ENCODE data around the gene OR14C36. TPM values are rescaled to one million over a fixed set of nuclear protein-coding genes. Genes with fewer than 3 reads are reported as not detected.

The OR14C36 gene
- total and polyA plus RNA-seq, 2 of the 13 experiments (the other 11 are each of a cell fraction or from before 2014, with no cell fraction given): not detected

DNA sequence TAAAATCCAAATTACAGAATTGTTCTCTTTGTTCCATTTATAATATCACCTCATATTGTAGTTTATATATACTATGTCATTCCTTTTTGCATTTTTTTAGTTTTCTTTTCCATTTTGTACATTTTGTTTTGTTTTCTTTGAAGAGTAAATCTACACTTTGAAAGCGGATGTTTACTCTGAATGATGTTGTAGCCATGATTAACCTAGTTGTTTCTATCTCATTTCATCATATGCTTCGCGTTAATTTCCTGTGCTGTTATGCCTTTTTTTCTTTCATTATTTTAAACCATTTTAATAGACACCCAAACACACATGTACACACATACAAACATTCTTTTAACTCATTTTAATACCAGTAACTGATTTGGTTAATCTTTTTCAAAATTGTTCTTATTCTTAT, 32.3 kb downstream of the OR14C36 start:
- Histone ChIP-seq H3K4me3 (replicated peaks in 1 of 3; ENCODE audit: insufficient read depth in 1 of 3, low read depth in 2 of 3, low read length in 3 of 3) (no peak overlapping the region), H3K27me3 (ENCODE audit: control insufficient read depth in 1 of 2, insufficient read depth in 2 of 2, low read length in 2 of 2) (no peaks in the 10 kb centered on the region), H3K79me2 (ENCODE audit: insufficient read depth, low read length) (no peaks in the 10 kb centered on the region), H3K4me2 (ENCODE audit: low read depth, low read length) (no peak overlapping the region), H3K9ac (ENCODE audit: insufficient read depth, low read depth, low read length) (no peak overlapping the region), H2AFZ (ENCODE audit: low read length) (no peak overlapping the region), H3K9me3 (ENCODE audit: low read length) (peaks cover 12% of the 10 kb centered on the region), H3K27ac (ENCODE audit: extremely low read length, insufficient read depth, low read length) (no peak overlapping the region), H4K20me1 (ENCODE audit: insufficient read depth, low read length) (no peaks in the 10 kb centered on the region), H3K4me1 (ENCODE audit: insufficient read depth, low read length) (no peaks in the 10 kb centered on the region), H3K36me3 (replicated peaks in 1 of 2; ENCODE audit: control insufficient read depth in 1 of 2, insufficient read depth in 2 of 2, low read length in 2 of 2) (no peaks in the 10 kb centered on the region)
- FAIRE-seq: no peak
- CTCF ChIA-PET (ENCODE audit: low intra/inter-chr PET ratio, low total read pairs): no interaction called here
- in situ Hi-C loops (cut with HindIII; ENCODE audit: extremely low pct_ligation_motif_present, low pct_unique_long_range_greater_than_20kb) (no loop called here), intact Hi-C loops (cut with micrococcal nuclease; ENCODE audit: unreplicated experiment) (no loop called here)
- BruUV-seq (replicated peaks): no TSS peak
- ATAC-seq: no peak
- DNase-seq (ENCODE audit: low spot score): no peak
- WGBS (ENCODE audit: low lambda C conversion rate): under 1% methylated on average over 3 of the region's 3 CpGs
- POLR2A ChIA-PET: no interaction called here
- TF ChIP-seq ZNF44 (CRISPR knock-in tag; IDR thresholded peaks at IDR 0.05) (no peak), RBM39 (IDR thresholded peaks at IDR 0.05; ENCODE audit: low read depth, low read length, poor library complexity, severe bottlenecking) (no peak), ZNF740 (CRISPR knock-in tag; IDR thresholded peaks at IDR 0.05) (no peak), U2AF1 (optimal IDR thresholded peaks at IDR 0.05; ENCODE audit: low read depth, low read length) (no peak), ZNF75D (CRISPR knock-in tag; IDR thresholded peaks at IDR 0.05; ENCODE audit: borderline replicate concordance) (no peak)

DNA sequence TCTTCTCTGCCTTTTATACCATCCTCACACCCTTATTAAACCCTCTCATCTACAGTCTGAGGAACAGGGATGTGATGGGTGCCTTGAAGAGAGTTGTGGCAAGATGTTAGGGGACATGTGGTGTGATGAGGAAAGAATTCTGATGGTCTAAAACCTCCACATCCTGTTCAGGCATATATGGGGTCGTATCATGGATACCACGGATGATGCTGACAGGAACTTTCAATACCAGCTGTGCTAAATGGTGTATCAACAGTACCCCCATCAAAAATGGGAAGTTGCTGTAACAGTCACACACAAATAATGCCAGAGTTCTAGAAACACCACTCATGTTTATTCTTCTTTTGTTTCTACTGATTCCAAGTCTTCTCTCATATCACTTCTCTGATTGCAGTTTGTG, 39.9 kb downstream of the OR14C36 start:
- TF ChIP-seq TFDP1 (CRISPR knock-in tag; IDR thresholded peaks at IDR 0.05; ENCODE audit: borderline replicate concordance) (no peak), E2F1 (CRISPR knock-in tag; IDR thresholded peaks at IDR 0.05) (no peak)
- in situ Hi-C loops (cut with HindIII; ENCODE audit: extremely low pct_ligation_motif_present, low pct_unique_long_range_greater_than_20kb) (no loop called here), intact Hi-C loops (cut with micrococcal nuclease; ENCODE audit: unreplicated experiment) (no loop called here)
- no TSS peak for BruUV-seq (replicated peaks)
- no peak for DNase-seq (ENCODE audit: low spot score)
- ChIA-PET POLR2A (no interaction called here), CTCF (ENCODE audit: low intra/inter-chr PET ratio, low total read pairs) (no interaction called here)
- no peak for ATAC-seq
- Histone ChIP-seq H4K20me1 (ENCODE audit: insufficient read depth, low read length) (no peaks in the 10 kb centered on the region), H3K9me3 (ENCODE audit: low read length) (peaks cover 42% of the 10 kb centered on the region; the same call in 1 of the 2 replicates), H3K27ac (ENCODE audit: extremely low read length, insufficient read depth, low read length) (no peak overlapping the region), H3K4me1 (ENCODE audit: insufficient read depth, low read length) (no peaks in the 10 kb centered on the region), H3K4me2 (ENCODE audit: low read depth, low read length) (no peak overlapping the region), H3K36me3 (replicated peaks in 1 of 2; ENCODE audit: control insufficient read depth in 1 of 2, insufficient read depth in 2 of 2, low read length in 2 of 2) (no peaks in the 10 kb centered on the region), H3K79me2 (ENCODE audit: insufficient read depth, low read length) (no peaks in the 10 kb centered on the region), H3K27me3 (ENCODE audit: control insufficient read depth in 1 of 2, insufficient read depth in 2 of 2, low read length in 2 of 2) (no peaks in the 10 kb centered on the region), H3K9ac (ENCODE audit: insufficient read depth, low read depth, low read length) (no peak overlapping the region), H3K4me3 (replicated peaks in 1 of 3; ENCODE audit: insufficient read depth in 1 of 3, low read depth in 2 of 3, low read length in 3 of 3) (no peak overlapping the region), H2AFZ (ENCODE audit: low read length) (no peak overlapping the region)
- WGBS (ENCODE audit: low lambda C conversion rate): 0% methylated on average over 2 of the region's 2 CpGs
- no peak for FAIRE-seq
